SU-DHL-6 (cell line): ENCODE data around the gene SNTG2.

Source experiments
- EZH2phosphoT487 ChIP-seq: fragments of 200-600 bp; sonication (generic), shearing (Covaris generic); conservative IDR thresholded peaks from 2 replicates; pipeline ENCODE4 v1.6.1; 2018; ENCODE audit warnings: mild to moderate bottlenecking, antibody characterized with exemption, low read length, moderate library complexity, mixed read lengths
- TF ChIP-seq, protein P1 (sequence below): fragments of 200-600 bp; sonication (generic); IDR thresholded peaks from one replicate; pipeline ENCODE4 v1.5.1; 2017; ENCODE audit warnings: antibody characterized with exemption, mild to moderate bottlenecking, low read length, moderate library complexity; ENCODE audit not compliant: insufficient read depth, poor library complexity, severe bottlenecking

GRCh38 chr2:1246239-1246638 lies 295.6 kb downstream of the SNTG2 start:
- TF ChIP-seq, protein P1, sequence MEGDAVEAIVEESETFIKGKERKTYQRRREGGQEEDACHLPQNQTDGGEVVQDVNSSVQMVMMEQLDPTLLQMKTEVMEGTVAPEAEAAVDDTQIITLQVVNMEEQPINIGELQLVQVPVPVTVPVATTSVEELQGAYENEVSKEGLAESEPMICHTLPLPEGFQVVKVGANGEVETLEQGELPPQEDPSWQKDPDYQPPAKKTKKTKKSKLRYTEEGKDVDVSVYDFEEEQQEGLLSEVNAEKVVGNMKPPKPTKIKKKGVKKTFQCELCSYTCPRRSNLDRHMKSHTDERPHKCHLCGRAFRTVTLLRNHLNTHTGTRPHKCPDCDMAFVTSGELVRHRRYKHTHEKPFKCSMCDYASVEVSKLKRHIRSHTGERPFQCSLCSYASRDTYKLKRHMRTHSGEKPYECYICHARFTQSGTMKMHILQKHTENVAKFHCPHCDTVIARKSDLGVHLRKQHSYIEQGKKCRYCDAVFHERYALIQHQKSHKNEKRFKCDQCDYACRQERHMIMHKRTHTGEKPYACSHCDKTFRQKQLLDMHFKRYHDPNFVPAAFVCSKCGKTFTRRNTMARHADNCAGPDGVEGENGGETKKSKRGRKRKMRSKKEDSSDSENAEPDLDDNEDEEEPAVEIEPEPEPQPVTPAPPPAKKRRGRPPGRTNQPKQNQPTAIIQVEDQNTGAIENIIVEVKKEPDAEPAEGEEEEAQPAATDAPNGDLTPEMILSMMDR = no peak
- no peak for TF ChIP-seq EZH2phosphoT487
